ENCODE data around the gene HPCA.

- TF ChIP-seq, protein P1, sequence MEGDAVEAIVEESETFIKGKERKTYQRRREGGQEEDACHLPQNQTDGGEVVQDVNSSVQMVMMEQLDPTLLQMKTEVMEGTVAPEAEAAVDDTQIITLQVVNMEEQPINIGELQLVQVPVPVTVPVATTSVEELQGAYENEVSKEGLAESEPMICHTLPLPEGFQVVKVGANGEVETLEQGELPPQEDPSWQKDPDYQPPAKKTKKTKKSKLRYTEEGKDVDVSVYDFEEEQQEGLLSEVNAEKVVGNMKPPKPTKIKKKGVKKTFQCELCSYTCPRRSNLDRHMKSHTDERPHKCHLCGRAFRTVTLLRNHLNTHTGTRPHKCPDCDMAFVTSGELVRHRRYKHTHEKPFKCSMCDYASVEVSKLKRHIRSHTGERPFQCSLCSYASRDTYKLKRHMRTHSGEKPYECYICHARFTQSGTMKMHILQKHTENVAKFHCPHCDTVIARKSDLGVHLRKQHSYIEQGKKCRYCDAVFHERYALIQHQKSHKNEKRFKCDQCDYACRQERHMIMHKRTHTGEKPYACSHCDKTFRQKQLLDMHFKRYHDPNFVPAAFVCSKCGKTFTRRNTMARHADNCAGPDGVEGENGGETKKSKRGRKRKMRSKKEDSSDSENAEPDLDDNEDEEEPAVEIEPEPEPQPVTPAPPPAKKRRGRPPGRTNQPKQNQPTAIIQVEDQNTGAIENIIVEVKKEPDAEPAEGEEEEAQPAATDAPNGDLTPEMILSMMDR (IDR thresholded peaks at IDR 0.05): no peak
- no peak for TF ChIP-seq EP300 (IDR thresholded peaks at IDR 0.05; ENCODE audit: low read depth)
- no peak for TF ChIP-seq POLR2A (IDR thresholded peaks at IDR 0.05)
- no peak for TF ChIP-seq POLR2AphosphoS5 (IDR thresholded peaks at IDR 0.05)
Observed at GRCh38 chr1:32897082-32898049, 11.1 kb downstream of the HPCA start.
